OCI-LY7 (cell line): ENCODE measurements around the gene FGFBP1.

Experiments
- CTCF ChIP-seq: fragments of 200-600 bp; sonication (generic); conservative IDR thresholded peaks from 2 replicates; pipeline ENCODE4 v1.5.1; 2014; ENCODE audit warnings: mild to moderate bottlenecking, antibody characterized with exemption, low read length, moderate library complexity, mixed read lengths
- EZH2phosphoT487 ChIP-seq: fragments of 200-600 bp; sonication (generic); IDR thresholded peaks from 2 replicates; pipeline ENCODE4 v1.6.1; 2018; ENCODE audit warnings: low read depth, borderline replicate concordance, mild to moderate bottlenecking, mixed run types, antibody characterized with exemption, low read length, moderate library complexity, mixed read lengths

GRCh38 chr4:15983610-15984009, 45.1 kb upstream of the FGFBP1 start:
- TF ChIP-seq CTCF (no peak), EZH2phosphoT487 (no peak)
